ENCODE measurements around the gene LTBP1.

DNA sequence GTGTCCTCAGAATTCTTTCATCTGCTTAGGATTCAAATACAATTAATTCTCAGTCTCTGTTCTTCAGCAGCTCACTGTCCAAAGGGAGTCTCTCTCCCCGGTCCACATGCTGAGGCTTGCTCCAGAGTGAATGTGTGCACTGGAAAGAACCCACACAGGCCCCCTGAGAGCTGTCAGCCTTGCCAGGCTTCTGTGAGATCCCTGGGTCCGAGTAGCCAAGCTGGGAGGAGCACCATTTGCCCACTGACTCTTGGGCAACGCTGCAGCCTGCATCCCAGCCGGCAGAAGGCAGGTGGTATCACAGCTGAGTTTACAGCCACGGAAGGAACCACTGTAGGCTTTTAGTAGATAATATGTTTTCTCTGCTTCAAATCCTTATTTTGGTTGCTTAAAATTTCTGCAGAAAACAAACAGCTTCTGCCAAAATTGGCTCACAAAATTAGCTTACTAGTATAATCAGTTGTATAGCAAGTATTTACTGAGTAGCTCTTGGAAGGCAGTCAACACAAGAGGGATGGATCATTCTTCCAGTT lies 21.4 kb upstream of the LTBP1 start:
- TF ChIP-seq, protein P1, sequence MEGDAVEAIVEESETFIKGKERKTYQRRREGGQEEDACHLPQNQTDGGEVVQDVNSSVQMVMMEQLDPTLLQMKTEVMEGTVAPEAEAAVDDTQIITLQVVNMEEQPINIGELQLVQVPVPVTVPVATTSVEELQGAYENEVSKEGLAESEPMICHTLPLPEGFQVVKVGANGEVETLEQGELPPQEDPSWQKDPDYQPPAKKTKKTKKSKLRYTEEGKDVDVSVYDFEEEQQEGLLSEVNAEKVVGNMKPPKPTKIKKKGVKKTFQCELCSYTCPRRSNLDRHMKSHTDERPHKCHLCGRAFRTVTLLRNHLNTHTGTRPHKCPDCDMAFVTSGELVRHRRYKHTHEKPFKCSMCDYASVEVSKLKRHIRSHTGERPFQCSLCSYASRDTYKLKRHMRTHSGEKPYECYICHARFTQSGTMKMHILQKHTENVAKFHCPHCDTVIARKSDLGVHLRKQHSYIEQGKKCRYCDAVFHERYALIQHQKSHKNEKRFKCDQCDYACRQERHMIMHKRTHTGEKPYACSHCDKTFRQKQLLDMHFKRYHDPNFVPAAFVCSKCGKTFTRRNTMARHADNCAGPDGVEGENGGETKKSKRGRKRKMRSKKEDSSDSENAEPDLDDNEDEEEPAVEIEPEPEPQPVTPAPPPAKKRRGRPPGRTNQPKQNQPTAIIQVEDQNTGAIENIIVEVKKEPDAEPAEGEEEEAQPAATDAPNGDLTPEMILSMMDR (IDR thresholded peaks at IDR 0.05) = no peak
- no peak for TF ChIP-seq POLR2A (IDR thresholded peaks at IDR 0.05)
